Right cardiac atrium (tissue), 5 donors: ENCODE data around the gene MEGF11. TPM values are rescaled to one million over a fixed set of nuclear protein-coding genes. Genes with fewer than 3 reads are reported as not detected.

ENCODE experiments used
- ATAC-seq, 2 donors: fragments of 200-7000 bp; cut with Tn5 transposase; one replicate each; pipeline versions ENCODE4 v1.8.0 to v1.9.1; 2020; ENCODE audit warnings: moderate library complexity in 2 of 2, mild to moderate bottlenecking in 1 of 2
- DNase-seq, 3 donors: peaks; one replicate each; pipeline ENCODE4 v3.0.0-alpha.2; 2020
- H3K27ac ChIP-seq: one replicate; pipeline ENCODE4 v1.5.1; 2013; ENCODE audit warnings: mild to moderate bottlenecking, low read length, control low read depth, moderate library complexity
- H3K27me3 ChIP-seq: one replicate; pipeline ENCODE4 v1.6.1; 2013; ENCODE audit not compliant: control insufficient read depth, insufficient read depth
- H3K4me1 ChIP-seq: one replicate; pipeline ENCODE4 v1.6.1; 2013; ENCODE audit warnings: low read length; ENCODE audit not compliant: control insufficient read depth, insufficient read depth
- H3K4me3 ChIP-seq: one replicate; pipeline ENCODE4 v1.5.1; 2013; ENCODE audit warnings: low read length, control low read depth
- H3K9me3 ChIP-seq: one replicate; pipeline ENCODE4 v1.6.1; 2013; ENCODE audit warnings: low read length; ENCODE audit not compliant: control insufficient read depth
- WGBS: extraction: QIAGEN DNeasy Blood & Tissue Kit; methylation state at CpG from one replicate; pipeline ENCODE4 v1.1.7; 2013; 5-methylcytosine and 5-hydroxymethylcytosine counted together
- intact Hi-C, 4 donors: fragments of 100-400 bp; cut with DNase I; formaldehyde crosslinking; loops; one replicate each; pipeline versions ENCODE4 v1.11.0 to v1.14.0; 2022 to 2023
- microRNA-seq, 2 donors: library from miRNA; unstranded; fragments of <30 nt; microRNA quantifications; one replicate each; pipeline ENCODE4 v1.2.0, GENCODE V29; 2020 to 2021
- polyA plus RNA-seq: library from polyadenylated mRNA; stranded (reverse); fragments of 200-250 nt; gene quantifications from one replicate; pipeline ENCODE4 v1.2.3, GENCODE V29; 2013
- total RNA-seq, 4 donors: library from RNA; stranded (reverse); fragmentation: NEBNext Ultra II Directional; extraction: Animal tissue kit (Norgen Biotek cat#: 25700); gene quantifications; one replicate each; pipeline ENCODE4 v1.2.1, GENCODE V29; 2021
- donor health status: healthy with polysubstance abuse.
- donor health status: DM: no; HTN: yes; CAD: no.
- donor health status: DM: no; HTN: no; CAD: no.
- donor health status: DM: no; HTN: yes; CAD: no; lungs with severe emphysema.
- donor health status: DM: yes; HTN: yes; CAD: no.

MEGF11 gene
- total and polyA plus RNA-seq, 5 donors: 0.08 to 0.11 (median 0.11) TPM; not detected in 2

GRCh38 chr15:65862682-65863081, 390.9 kb downstream of the MEGF11 start:
- peak in 1 of 3 donors; percentile 20 for DNase-seq
- H3K4me1 ChIP-seq: no peaks in the 10 kb centered on the region
- no peaks in the 10 kb centered on the region for H3K9me3 ChIP-seq
- 4% methylated on average over 1 of the region's 1 CpG for WGBS
- H3K4me3 ChIP-seq: no peak overlapping the region
- ATAC-seq: peak in 1 of 2 donors; percentile 88
- no peaks in the 10 kb centered on the region for H3K27me3 ChIP-seq
- no peak overlapping the region for H3K27ac ChIP-seq
- intact Hi-C loops: loop anchor here in 1 of 4 donors (10.0 kb wide), 1 partner anchor 68 kb away; the partner anchor contains the start of gene DENND4A

- H3K4me3 ChIP-seq: no peak overlapping the region
- intact Hi-C loops: loop anchor here in 1 of 4 donors (10.0 kb wide), 1 partner anchor 223 kb away; no protein-coding TSS in a partner anchor
- H3K27me3 ChIP-seq: no peaks in the 10 kb centered on the region
- H3K9me3 ChIP-seq: no peaks in the 10 kb centered on the region
- 71% methylated on average over 5 of the region's 5 CpGs for WGBS
- no peak overlapping the region for H3K27ac ChIP-seq
- no peaks in the 10 kb centered on the region for H3K4me1 ChIP-seq
- DNase-seq: no peak
- no peak for ATAC-seq
Measured at GRCh38 chr15:65857718-65858402, 395.7 kb downstream of the MEGF11 start.

- no peaks in the 10 kb centered on the region for H3K4me1 ChIP-seq
- no peak overlapping the region for H3K4me3 ChIP-seq
- WGBS: 68% methylated on average over 12 of the region's 12 CpGs
- intact Hi-C loops: loop anchor here in 1 of 4 donors (10.0 kb wide), 1 partner anchor 222 kb away; no protein-coding TSS in a partner anchor
- H3K27me3 ChIP-seq: no peaks in the 10 kb centered on the region
- ATAC-seq: peak; percentile 48 to 61
- H3K9me3 ChIP-seq: no peaks in the 10 kb centered on the region
- no peak overlapping the region for H3K27ac ChIP-seq
- peak; percentile 58 to 84 (median 79) for DNase-seq
Measured at GRCh38 chr15:65856821-65857455, 396.6 kb downstream of the MEGF11 start.

- WGBS: 92% methylated on average over 5 of the region's 5 CpGs
- intact Hi-C loops: loop anchor here in 1 of 4 donors (10.0 kb wide), 1 partner anchor 217 kb away; no protein-coding TSS in a partner anchor
Measured at GRCh38 chr15:65851981-65852380, 401.6 kb downstream of the MEGF11 start.

GRCh38 chr15:65847989-65848388, 405.6 kb downstream of the MEGF11 start:
- no peak overlapping the region for H3K27ac ChIP-seq
- no peaks in the 10 kb centered on the region for H3K27me3 ChIP-seq
- DNase-seq: no peak
- H3K4me3 ChIP-seq: no peak overlapping the region
- no peak for ATAC-seq
- H3K9me3 ChIP-seq: no peaks in the 10 kb centered on the region
- H3K4me1 ChIP-seq: no peaks in the 10 kb centered on the region
- intact Hi-C loops: no loop called here

More at GRCh38 chr15:65851981-65852380, 401.6 kb downstream of the MEGF11 start:
- H3K27me3 ChIP-seq: no peaks in the 10 kb centered on the region
- no peaks in the 10 kb centered on the region for H3K9me3 ChIP-seq
- H3K4me3 ChIP-seq: no peak overlapping the region
- DNase-seq (no peak), ATAC-seq (no peak)
- H3K27ac ChIP-seq: no peak overlapping the region
- H3K4me1 ChIP-seq: no peaks in the 10 kb centered on the region

- DNase-seq: no peak
- intact Hi-C loops: no loop called here
- H3K27me3 ChIP-seq: no peaks in the 10 kb centered on the region
- H3K9me3 ChIP-seq: no peaks in the 10 kb centered on the region
- 75% methylated on average over 9 of the region's 9 CpGs for WGBS
- no peak overlapping the region for H3K4me3 ChIP-seq
- H3K27ac ChIP-seq: no peak overlapping the region
- no peaks in the 10 kb centered on the region for H3K4me1 ChIP-seq
- ATAC-seq: no peak
Measured at GRCh38 chr15:65845826-65846519, 407.6 kb downstream of the MEGF11 start.

Small RNAs within 50 kb of the gene (microRNA-seq; reads per million reads assigned to microRNA genes)
- gene MIR4311: 0 reads per million in 2 donors

Other genes starting within 250 kb of the MEGF11 start
- 10 to 100 TPM; 37.7 to 45.2 (median 42.6) TPM for gene DIS3L, start 39.8 kb upstream of the MEGF11 start, total RNA-seq
- gene DIS3L, start 39.8 kb upstream of the MEGF11 start, polyA plus RNA-seq: 21.2 TPM
- gene TIPIN, start 102.9 kb upstream of the MEGF11 start, total RNA-seq: 1 to 10 TPM; 3.2 to 7.4 (median 3.6) TPM
- gene TIPIN, start 102.9 kb upstream of the MEGF11 start, polyA plus RNA-seq: 3.8 TPM
- 10 to 100 TPM; 38.2 to 45.9 (median 39.2) TPM for gene MAP2K1, start 133.2 kb upstream of the MEGF11 start, total RNA-seq
- 32.6 TPM for gene MAP2K1, start 133.2 kb upstream of the MEGF11 start, polyA plus RNA-seq
- 10 to 100 TPM; 33.9 to 45.5 (median 38.9) TPM for gene SNAPC5, start 244.0 kb upstream of the MEGF11 start, total RNA-seq
- gene SNAPC5, start 244.0 kb upstream of the MEGF11 start, polyA plus RNA-seq: 60.8 TPM